Stimulated activated CD4-positive, alpha-beta T cell treated with anti-CD3 and anti-CD28 coated beads, TNF-alpha, amount 100 ng/mL, for 1 hour (primary cell): ENCODE data around the gene NAA38.

Experiments
- DNase-seq, 3 donors: peaks; one replicate each; pipeline ENCODE4 v3.0.0-alpha.2; 2020; ENCODE audit warnings: low read depth in 3 of 3, low spot score in 1 of 3

The NAA38 gene

DNA sequence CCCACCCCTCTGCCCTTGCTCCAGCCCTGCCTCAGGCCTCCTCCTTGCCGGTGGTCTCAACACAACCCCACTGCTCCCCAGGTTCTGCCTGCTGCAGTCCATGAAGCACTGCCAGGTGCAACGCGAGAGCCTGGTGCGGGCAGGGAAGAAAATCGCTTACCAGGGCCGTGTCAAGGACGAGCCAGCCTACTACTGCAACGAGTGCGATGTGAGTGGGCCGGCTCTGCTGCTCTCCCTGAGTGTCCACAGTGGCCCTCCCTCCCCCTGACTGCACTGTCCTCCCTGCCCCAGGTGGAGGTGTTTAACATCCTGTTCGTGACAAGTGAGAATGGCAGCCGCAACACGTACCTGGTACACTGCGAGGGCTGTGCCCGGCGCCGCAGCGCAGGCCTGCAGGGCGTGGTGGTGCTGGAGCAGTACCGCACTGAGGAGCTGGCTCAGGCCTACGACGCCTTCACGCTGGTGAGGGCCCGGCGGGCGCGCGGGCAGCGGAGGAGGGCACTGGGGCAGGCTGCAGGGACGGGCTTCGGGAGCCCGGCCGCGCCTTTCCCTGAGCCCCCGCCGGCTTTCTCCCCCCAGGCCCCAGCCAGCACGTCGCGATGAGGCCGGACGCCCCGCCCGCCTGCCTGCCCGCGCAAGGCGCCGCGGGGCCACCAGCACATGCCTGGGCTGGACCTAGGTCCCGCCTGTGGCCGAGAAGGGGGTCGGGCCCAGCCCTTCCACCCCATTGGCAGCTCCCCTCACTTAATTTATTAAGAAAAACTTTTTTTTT, 4.3 kb downstream of the NAA38 start:
- DNase-seq: no peak

GRCh38 chr17:7852262-7852670, 5.1 kb downstream of the NAA38 start:
- DNase-seq: no peak

- peak; percentile 88 to 89 (median 89) for DNase-seq
These were observed 5.7 kb downstream of the NAA38 start for GRCh38 chr17:7851438-7852261.

- no peak for DNase-seq
These were observed 6.5 kb downstream of the NAA38 start for GRCh38 chr17:7850701-7851437.

- no peak for DNase-seq
These were observed 7.4 kb downstream of the NAA38 start for GRCh38 chr17:7849751-7850504.

- DNase-seq: no peak
These were observed 8.1 kb downstream of the NAA38 start for GRCh38 chr17:7849130-7849750.

GRCh38 chr17:7848739-7849129, 8.6 kb downstream of the NAA38 start:
- no peak for DNase-seq

DNA sequence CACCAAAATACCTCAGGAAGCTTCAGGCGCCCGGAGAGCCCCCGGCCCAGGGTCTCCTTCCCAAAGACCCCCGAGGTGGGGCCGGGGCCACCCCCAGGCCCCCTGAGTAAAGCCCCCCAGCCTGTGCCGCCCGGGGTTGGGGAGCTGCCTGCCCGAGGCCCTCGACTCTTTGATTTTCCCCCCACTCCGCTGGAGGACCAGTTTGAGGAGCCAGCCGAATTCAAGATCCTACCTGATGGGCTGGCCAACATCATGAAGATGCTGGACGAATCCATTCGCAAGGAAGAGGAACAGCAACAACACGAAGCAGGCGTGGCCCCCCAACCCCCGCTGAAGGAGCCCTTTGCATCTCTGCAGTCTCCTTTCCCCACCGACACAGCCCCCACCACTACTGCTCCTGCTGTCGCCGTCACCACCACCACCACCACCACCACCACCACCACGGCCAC, 9.2 kb downstream of the NAA38 start:
- DNase-seq: no peak

DNA sequence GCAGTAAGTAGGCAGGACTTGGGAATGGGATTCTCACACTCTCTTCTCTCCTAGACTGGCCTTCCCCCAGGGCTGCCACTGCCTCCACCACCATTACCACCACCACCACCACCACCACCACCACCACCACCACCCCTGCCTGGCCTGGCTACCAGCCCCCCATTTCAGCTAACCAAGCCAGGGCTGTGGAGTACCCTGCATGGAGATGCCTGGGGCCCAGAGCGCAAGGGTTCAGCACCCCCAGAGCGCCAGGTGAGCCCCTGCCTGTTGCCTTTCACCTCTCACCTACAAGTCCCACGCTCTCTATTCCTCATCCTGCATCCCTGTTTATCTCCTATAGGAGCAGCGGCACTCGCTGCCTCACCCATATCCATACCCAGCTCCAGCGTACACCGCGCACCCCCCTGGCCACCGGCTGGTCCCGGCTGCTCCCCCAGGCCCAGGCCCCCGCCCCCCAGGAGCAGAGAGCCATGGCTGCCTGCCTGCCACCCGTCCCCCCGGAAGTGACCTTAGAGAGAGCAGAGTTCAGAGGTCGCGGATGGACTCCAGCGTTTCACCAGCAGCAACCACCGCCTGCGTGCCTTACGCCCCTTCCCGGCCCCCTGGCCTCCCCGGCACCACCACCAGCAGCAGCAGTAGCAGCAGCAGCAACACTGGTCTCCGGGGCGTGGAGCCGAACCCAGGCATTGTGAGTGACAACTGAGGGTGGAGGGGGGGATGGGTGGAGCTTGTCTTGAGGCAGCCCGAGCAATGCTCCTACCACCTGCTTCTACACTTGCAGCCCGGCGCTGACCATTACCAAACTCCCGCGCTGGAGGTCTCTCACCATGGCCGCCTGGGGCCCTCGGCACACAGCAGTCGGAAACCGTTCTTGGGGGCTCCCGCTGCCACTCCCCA, 10.3 kb downstream of the NAA38 start:
- no peak for DNase-seq

- DNase-seq: no peak
These were observed 11.2 kb downstream of the NAA38 start for GRCh38 chr17:7846063-7846735.

- no peak for DNase-seq
These were observed 11.8 kb downstream of the NAA38 start for GRCh38 chr17:7845359-7846062.

GRCh38 chr17:7844292-7845154, 12.8 kb downstream of the NAA38 start:
- DNase-seq: peak in 2 of 3 donors; percentile 60 to 61

DNA sequence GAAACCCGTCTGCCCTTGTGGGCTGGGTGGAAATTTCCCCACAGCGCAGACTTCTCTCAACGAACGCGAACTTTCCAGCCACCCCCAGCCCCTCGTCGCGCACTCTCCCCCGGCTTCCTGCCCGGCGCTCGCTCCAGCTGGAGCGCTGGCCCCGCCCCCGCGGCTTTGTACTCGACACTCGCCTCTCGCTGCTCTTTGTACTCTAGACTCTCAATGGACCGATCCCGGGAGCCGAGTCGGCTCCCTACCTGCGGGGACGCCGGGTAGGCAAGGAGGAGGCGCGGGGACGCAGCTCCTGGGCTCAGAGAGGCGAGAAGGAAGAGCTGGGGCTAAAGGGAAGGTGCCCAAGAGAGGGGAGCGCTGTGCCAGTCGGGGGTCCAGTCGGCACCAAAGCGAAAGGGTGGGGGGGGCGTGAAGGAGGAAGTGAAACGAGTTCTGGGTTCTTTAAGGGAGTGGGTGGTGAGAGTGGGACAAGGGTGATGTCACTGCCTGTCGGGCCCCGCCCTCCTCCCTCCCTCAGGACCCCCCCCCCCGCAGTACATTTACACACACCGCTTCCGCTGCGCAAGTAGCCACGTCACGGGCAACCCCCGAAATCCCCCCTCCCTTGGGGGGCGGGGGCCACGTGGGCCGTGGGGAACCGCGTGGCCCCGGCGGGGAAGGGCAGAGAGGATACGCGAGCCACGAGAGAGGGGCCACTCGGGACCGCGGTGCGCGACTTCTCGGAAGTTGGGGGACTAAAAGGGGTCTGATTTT, 13.6 kb downstream of the NAA38 start:
- peak; percentile 87 to 89 (median 88) for DNase-seq

GRCh38 chr17:7843257-7843535, 14.2 kb downstream of the NAA38 start:
- DNase-seq: no peak

DNA sequence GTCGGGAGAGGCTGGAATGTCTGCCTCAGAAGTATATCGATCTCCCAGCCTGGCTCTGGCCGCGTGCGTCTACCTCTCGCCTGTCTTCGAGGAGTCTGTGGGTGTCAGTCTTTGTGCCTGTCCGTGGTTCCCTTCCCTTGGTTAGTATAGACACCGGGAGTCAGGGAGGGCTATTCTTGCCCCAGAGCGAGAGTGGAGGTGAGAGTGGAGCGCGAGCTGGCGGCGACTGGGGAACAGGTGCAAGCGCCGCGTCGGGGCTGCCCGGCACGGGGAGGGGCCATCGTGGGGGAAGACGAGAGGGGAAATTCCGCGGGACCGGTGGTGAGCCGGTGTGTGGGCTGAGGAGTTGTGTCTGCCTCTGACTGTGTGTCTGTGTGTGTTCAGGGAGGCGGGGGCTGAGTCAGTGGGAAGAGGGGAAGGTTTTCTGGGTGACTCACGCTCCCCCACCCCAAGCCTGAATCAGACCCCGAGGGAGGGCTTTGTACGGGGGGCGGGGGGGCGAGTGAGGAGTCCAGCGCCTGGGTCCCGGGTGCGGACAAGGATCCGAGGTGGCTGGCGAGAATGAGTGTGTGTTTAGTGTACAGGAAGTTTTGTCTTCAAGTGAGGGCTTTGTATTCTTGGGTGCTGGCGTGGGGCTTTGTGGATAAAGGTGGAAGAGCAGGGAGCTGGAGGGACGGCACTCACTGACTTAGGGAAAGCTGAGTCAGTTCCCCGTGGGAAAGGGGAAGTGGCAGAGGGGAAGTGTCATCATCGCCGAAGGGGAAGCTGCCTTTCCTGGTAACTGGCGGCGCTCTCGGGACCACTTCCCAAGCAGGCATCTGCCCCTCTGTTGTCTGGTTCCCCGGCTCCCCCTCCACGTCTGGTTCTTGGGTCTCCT, 14.7 kb downstream of the NAA38 start:
- peak; percentile 93 to 96 (median 95) for DNase-seq

DNA sequence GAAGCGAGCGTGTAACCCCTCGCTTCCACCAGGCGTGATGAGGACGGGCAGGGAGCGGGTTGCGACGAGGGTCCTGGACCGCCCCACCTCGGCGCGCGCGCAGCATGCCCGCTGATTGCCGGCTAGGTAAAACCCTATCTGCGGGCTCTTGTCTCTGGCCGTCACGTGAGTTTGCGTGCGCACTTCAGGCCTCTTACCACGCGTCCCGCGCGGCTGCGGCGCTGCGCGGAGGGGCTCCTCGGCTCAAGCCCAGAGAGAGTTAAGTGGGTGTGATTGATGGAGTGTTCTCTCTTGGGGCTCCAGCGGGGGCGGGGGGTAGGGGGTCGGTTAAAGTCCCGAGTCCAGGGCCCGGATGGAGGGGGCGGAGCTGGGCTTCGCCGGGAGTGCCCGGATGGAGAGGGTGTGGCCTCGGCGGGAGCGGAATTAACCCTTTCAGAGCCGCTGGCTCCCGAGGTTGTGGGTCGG, 15.4 kb downstream of the NAA38 start:
- DNase-seq: peak in 2 of 3 donors; percentile 74 to 76
